Smooth muscle cell (in vitro differentiated cells): ENCODE results near the gene MYD88. TPM values are rescaled to one million over a fixed set of nuclear protein-coding genes. Genes with fewer than 3 reads are reported as not detected.

Experiments
- DNase-seq: peaks from one replicate; lab custom pipeline; 2025; ENCODE audit not compliant: unreplicated experiment; lab: John Stamatoyannopoulos, UW
- H2AFZ ChIP-seq: fragments of 200-600 bp; sonication (generic); 2 replicates; pipeline ENCODE4 v1.6.0; 2016; ENCODE audit warnings: antibody characterized with exemption, low read depth, mild to moderate bottlenecking
- H3F3A ChIP-seq: fragments of 200-600 bp; sonication (generic); 2 replicates; pipeline ENCODE4 v1.6.0; 2017; ENCODE audit warnings: antibody characterized with exemption, low read depth
- H3K27ac ChIP-seq: fragments of 200-600 bp; sonication (generic); 2 replicates; pipeline ENCODE4 v1.5.1; 2016; ENCODE audit warnings: low read depth, mild to moderate bottlenecking
- H3K27me3 ChIP-seq: fragments of 200-600 bp; sonication (generic); 2 replicates; pipeline ENCODE4 v1.6.1; 2016; ENCODE audit warnings: low read depth, mild to moderate bottlenecking
- H3K36me3 ChIP-seq: fragments of 200-600 bp; sonication (generic); 2 replicates; pipeline ENCODE4 v1.5.1; 2016; ENCODE audit warnings: low read depth
- H3K4me1 ChIP-seq: fragments of 200-600 bp; sonication (generic); 2 replicates; pipeline ENCODE4 v1.5.1; 2016; ENCODE audit warnings: low read depth
- H3K4me2 ChIP-seq: fragments of 200-600 bp; sonication (generic); 2 replicates; pipeline ENCODE4 v1.6.0; 2016; ENCODE audit warnings: mild to moderate bottlenecking
- H3K4me3 ChIP-seq: fragments of 200-600 bp; sonication (generic); 2 replicates; pipeline ENCODE4 v1.5.1; 2016; ENCODE audit warnings: mild to moderate bottlenecking
- H3K79me2 ChIP-seq: fragments of 200-600 bp; sonication (generic); 2 replicates; pipeline ENCODE4 v1.6.0; 2016; ENCODE audit warnings: low read depth, mild to moderate bottlenecking
- H3K9ac ChIP-seq: fragments of 200-600 bp; sonication (generic); 2 replicates; pipeline ENCODE4 v1.6.0; 2016; ENCODE audit warnings: low read depth
- H3K9me3 ChIP-seq: fragments of 200-600 bp; sonication (generic); replicated peaks from 2 replicates; pipeline ENCODE4 v1.5.1; 2016; ENCODE audit warnings: low read depth
- H4K20me1 ChIP-seq: fragments of 200-600 bp; sonication (generic); 2 replicates; pipeline ENCODE4 v1.6.0; 2016; ENCODE audit warnings: low read depth
- WGBS: methylation state at CpG from one replicate; pipeline ENCODE4 v1.1.7; 2016; ENCODE audit warnings: low lambda C conversion rate; 5-methylcytosine and 5-hydroxymethylcytosine counted together
- polyA plus RNA-seq: library from polyadenylated mRNA; unstranded; fragments of >200 nt; fragmentation: Nextera tagmentation; extraction: Ambion mirVana; gene quantifications from 2 replicates; pipeline ENCODE4 v1.2.1, GENCODE V29; 2016
- total RNA-seq: library from RNA; depleted of rRNA; stranded (reverse); fragments of >200 nt; gene quantifications from 2 replicates; pipeline ENCODE4 v1.2.3, GENCODE V29; 2014
- TF ChIP-seq, protein P1 (sequence below): fragments of 200-600 bp; sonication (generic); IDR thresholded peaks from 2 replicates; pipeline ENCODE4 v1.5.1; 2017; ENCODE audit warnings: borderline replicate concordance, mild to moderate bottlenecking, antibody characterized with exemption; ENCODE audit not compliant: insufficient read depth, poor library complexity, severe bottlenecking

The MYD88 gene
- total and polyA plus RNA-seq, 2 experiments from 2014 or later = 14.1 to 37.5 TPM

DNA sequence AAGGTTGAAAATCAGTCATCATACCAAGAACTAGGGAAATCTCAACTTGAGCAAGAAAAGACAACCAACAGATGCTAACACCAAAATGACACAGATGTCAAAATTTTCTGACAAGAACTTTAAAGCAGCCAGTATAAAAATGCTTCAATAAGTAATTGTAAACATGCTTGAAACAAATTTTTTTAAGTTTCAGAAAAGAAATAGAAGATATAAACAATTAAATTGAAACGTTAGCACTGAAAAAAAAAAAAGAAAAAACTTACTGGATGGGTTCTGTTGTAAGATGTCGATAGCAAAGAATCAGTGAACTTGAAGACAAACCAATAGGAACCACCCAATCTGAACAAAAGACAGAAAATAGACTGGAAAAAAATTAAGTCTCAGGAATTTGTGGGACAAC lies 8.0 kb downstream of the MYD88 start:
- no peak overlapping the region for H2AFZ ChIP-seq
- DNase-seq = no peak
- H3K27ac ChIP-seq = no peak overlapping the region
- no peak overlapping the region for H3K4me3 ChIP-seq
- no peaks in the 10 kb centered on the region for H3K36me3 ChIP-seq
- H3K9me3 ChIP-seq = peaks cover 3% of the 10 kb centered on the region
- no peaks in the 10 kb centered on the region for H3F3A ChIP-seq
- no peak overlapping the region for H3K4me2 ChIP-seq
- H3K27me3 ChIP-seq = no peaks in the 10 kb centered on the region
- TF ChIP-seq, protein P1, sequence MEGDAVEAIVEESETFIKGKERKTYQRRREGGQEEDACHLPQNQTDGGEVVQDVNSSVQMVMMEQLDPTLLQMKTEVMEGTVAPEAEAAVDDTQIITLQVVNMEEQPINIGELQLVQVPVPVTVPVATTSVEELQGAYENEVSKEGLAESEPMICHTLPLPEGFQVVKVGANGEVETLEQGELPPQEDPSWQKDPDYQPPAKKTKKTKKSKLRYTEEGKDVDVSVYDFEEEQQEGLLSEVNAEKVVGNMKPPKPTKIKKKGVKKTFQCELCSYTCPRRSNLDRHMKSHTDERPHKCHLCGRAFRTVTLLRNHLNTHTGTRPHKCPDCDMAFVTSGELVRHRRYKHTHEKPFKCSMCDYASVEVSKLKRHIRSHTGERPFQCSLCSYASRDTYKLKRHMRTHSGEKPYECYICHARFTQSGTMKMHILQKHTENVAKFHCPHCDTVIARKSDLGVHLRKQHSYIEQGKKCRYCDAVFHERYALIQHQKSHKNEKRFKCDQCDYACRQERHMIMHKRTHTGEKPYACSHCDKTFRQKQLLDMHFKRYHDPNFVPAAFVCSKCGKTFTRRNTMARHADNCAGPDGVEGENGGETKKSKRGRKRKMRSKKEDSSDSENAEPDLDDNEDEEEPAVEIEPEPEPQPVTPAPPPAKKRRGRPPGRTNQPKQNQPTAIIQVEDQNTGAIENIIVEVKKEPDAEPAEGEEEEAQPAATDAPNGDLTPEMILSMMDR = no peak
- H3K4me1 ChIP-seq = no peaks in the 10 kb centered on the region
- 83% methylated on average over 2 of the region's 2 CpGs for WGBS
- no peaks in the 10 kb centered on the region for H4K20me1 ChIP-seq
- H3K79me2 ChIP-seq = no peaks in the 10 kb centered on the region
- no peak overlapping the region for H3K9ac ChIP-seq

DNA sequence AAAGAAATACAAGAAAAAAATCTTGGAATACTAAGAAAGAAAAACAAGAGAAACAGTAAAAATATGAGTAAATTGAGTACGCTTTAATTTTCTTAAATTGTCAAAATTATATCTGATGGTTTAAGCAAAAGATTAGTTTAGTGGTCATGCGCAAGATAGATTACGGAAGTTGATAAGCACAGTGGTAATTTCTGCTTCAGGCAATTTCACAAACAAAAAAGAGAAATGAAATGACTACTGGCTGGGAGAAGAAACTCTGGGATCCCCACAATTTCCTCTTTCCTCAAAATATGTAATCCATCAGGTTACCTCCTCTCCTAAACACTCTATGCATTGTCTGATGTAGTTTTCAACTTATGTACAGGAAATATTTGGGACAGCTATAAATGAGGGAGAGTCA lies 9.0 kb downstream of the MYD88 start:
- TF ChIP-seq, protein P1 = no peak
- WGBS = 92% methylated on average over 3 of the region's 3 CpGs

DNA sequence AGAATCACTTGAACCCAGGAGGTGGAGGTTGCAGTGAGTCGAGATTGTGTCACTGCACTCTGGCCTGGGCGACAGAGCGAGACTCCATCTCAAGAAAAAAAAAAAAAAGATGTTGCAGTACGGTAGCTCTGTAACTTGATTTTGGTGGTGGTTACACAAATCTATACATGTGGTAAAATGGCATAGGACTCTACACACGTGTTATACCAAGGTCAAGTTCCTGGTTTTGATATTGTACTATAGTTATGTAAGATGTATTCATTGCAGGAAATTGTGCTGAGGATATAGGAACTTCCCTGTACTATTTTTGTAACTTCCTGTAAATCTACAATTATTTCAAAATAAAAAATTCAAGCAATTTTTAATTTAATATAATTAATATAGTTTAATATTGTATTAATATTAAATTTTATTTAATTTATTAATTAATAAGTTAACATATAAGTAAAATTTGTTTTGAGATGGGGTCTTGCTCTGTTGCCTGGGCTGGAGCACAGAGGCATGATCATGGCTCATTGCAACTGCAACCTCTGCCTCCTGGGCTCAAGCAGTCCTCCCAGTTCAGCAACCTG lies 9.9 kb downstream of the MYD88 start:
- peaks cover 3% of the 10 kb centered on the region for H3K9me3 ChIP-seq
- no peaks in the 10 kb centered on the region for H3K36me3 ChIP-seq
- no peak overlapping the region for H3K9ac ChIP-seq
- no peaks in the 10 kb centered on the region for H3K4me1 ChIP-seq
- no peaks in the 10 kb centered on the region for H3K79me2 ChIP-seq
- no peak overlapping the region for H3K4me3 ChIP-seq
- H3K27me3 ChIP-seq = no peaks in the 10 kb centered on the region
- no peak overlapping the region for H3K4me2 ChIP-seq
- 87% methylated on average over 5 of the region's 5 CpGs for WGBS
- H3K27ac ChIP-seq = peak overlapping the region; percentile 16
- no peak for DNase-seq
- TF ChIP-seq, protein P1 = no peak
- H2AFZ ChIP-seq = no peak overlapping the region
- H4K20me1 ChIP-seq = no peaks in the 10 kb centered on the region
- H3F3A ChIP-seq = no peaks in the 10 kb centered on the region

More for the DNA sequence above, 9.0 kb downstream of the MYD88 start:
- H3K4me1 ChIP-seq = no peaks in the 10 kb centered on the region
- no peak for DNase-seq
- no peaks in the 10 kb centered on the region for H3K79me2 ChIP-seq
- H2AFZ ChIP-seq = no peak overlapping the region
- no peak overlapping the region for H3K4me3 ChIP-seq
- no peaks in the 10 kb centered on the region for H3F3A ChIP-seq
- no peaks in the 10 kb centered on the region for H3K36me3 ChIP-seq
- no peak overlapping the region for H3K4me2 ChIP-seq
- no peaks in the 10 kb centered on the region for H4K20me1 ChIP-seq
- no peaks in the 10 kb centered on the region for H3K27me3 ChIP-seq
- H3K27ac ChIP-seq = peak overlapping the region; percentile 16
- peaks cover 3% of the 10 kb centered on the region for H3K9me3 ChIP-seq
- no peak overlapping the region for H3K9ac ChIP-seq

DNA sequence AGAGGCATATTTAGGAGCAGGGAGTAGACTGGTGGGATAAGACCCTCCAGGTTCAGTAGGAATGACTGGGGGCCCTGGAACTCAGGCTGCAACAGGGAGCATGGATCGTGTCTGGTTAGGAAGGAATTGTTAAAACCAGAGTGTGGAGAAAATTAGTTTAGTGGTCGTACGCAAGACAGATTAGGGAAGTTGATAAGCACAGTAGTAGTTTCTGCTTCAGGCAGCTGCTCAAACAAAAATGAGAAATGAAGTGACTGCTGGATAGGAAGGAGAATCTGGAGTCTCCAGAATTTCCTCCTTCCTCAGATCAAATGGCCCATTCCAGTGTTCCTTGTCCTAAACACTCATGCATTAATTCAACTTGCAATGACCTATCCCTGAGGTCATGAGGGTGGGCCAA lies 11.2 kb downstream of the MYD88 start:
- no peak overlapping the region for H3K4me2 ChIP-seq
- no peaks in the 10 kb centered on the region for H3K36me3 ChIP-seq
- 39% methylated on average over 3 of the region's 3 CpGs for WGBS
- no peaks in the 10 kb centered on the region for H3K27me3 ChIP-seq
- no peak overlapping the region for H2AFZ ChIP-seq
- H3K9ac ChIP-seq = no peak overlapping the region
- TF ChIP-seq, protein P1 = no peak
- no peaks in the 10 kb centered on the region for H4K20me1 ChIP-seq
- no peak overlapping the region for H3K27ac ChIP-seq
- H3K9me3 ChIP-seq = peaks cover 3% of the 10 kb centered on the region
- no peak overlapping the region for H3K4me3 ChIP-seq
- H3K79me2 ChIP-seq = no peaks in the 10 kb centered on the region
- H3K4me1 ChIP-seq = no peaks in the 10 kb centered on the region
- DNase-seq = no peak
- H3F3A ChIP-seq = no peaks in the 10 kb centered on the region
